CD4-positive, alpha-beta memory T cell (primary cell): ENCODE results near the gene HTR2B. TPM values are rescaled to one million over a fixed set of nuclear protein-coding genes. Genes with fewer than 3 reads are reported as not detected.
"Not testable (repeated sequence)": the region's sequence is repeated elsewhere in the genome, so short reads cannot be mapped to it uniquely, and the experiment has no call there.

ENCODE experiments used
- CTCF ChIA-PET: fragments of 350-600 bp; sonication (Branson Sonifier 250); formaldehyde crosslinking; loops from one replicate; lab custom pipeline; 2021; ENCODE audit warnings: inconsistent platforms; ENCODE audit not compliant: partially characterized antibody; lab: Charles Lee
- POLR2A ChIA-PET: fragments of 350-600 bp; sonication (Branson Sonifier 250); formaldehyde crosslinking; loops from one replicate; lab custom pipeline; 2021; ENCODE audit not compliant: partially characterized antibody; lab: Charles Lee
- DNase-seq, 5 donors: peaks; one replicate each; pipeline versions ENCODE4 v3.0.0 to v3.0.0-alpha.2; 2020 to 2022; ENCODE audit warnings: mixed read lengths in 1 of 5
- H3K27ac ChIP-seq: one replicate; pipeline ENCODE4 v1.7.0; 2013; ENCODE audit warnings: low read depth, low read length
- H3K27me3 ChIP-seq: 2 replicates; pipeline ENCODE4 v1.7.0; 2013; ENCODE audit warnings: mild to moderate bottlenecking, low read length, moderate library complexity; ENCODE audit not compliant: insufficient read depth
- H3K36me3 ChIP-seq: 2 replicates; pipeline ENCODE4 v1.7.0; 2013; ENCODE audit warnings: mild to moderate bottlenecking, low read length, moderate library complexity; ENCODE audit not compliant: insufficient read depth
- H3K4me1 ChIP-seq: 2 replicates; pipeline ENCODE4 v1.7.0; 2013; ENCODE audit warnings: mild to moderate bottlenecking, low read length, moderate library complexity; ENCODE audit not compliant: insufficient read depth
- H3K4me3 ChIP-seq, 2 donors: one replicate each; pipeline ENCODE4 v1.7.0; 2013; ENCODE audit warnings: low read length in 2 of 2, mild to moderate bottlenecking in 1 of 2
- H3K9me3 ChIP-seq, 2 donors: one replicate each; pipeline ENCODE4 v1.7.0; 2013; ENCODE audit warnings: low read length in 2 of 2, control low read depth in 1 of 2; ENCODE audit not compliant: control insufficient read depth in 1 of 2
- H3K27ac Mint-ChIP-seq, 7 donors: one replicate each; pipeline ENCODE4 v1.8.0; 2020 to 2021; ENCODE audit warnings: mixed read lengths in 7 of 7, mild to moderate bottlenecking in 6 of 7, inconsistent platforms in 3 of 7, moderate library complexity in 3 of 7
- H3K27me3 Mint-ChIP-seq, 2 donors: one replicate each; pipeline ENCODE4 v1.8.0; 2020 to 2021; ENCODE audit warnings: mixed read lengths in 2 of 2
- H3K36me3 Mint-ChIP-seq, 2 donors: one replicate each; pipeline ENCODE4 v1.8.0; 2020 to 2021; ENCODE audit warnings: mixed read lengths in 2 of 2, inconsistent platforms in 1 of 2, mild to moderate bottlenecking in 1 of 2
- H3K4me1 Mint-ChIP-seq, 4 donors: one replicate each; pipeline ENCODE4 v1.8.0; 2020 to 2021; ENCODE audit warnings: mixed read lengths in 4 of 4, mild to moderate bottlenecking in 1 of 4
- H3K4me3 Mint-ChIP-seq, 8 donors: one replicate each; pipeline ENCODE4 v1.8.0; 2020 to 2021; ENCODE audit warnings: mixed read lengths in 8 of 8, mild to moderate bottlenecking in 7 of 8, moderate library complexity in 6 of 8, inconsistent platforms in 3 of 8
- H3K9me3 Mint-ChIP-seq, 8 donors: one replicate each; pipeline ENCODE4 v1.8.0; 2020 to 2021; ENCODE audit warnings: mixed read lengths in 8 of 8, mild to moderate bottlenecking in 5 of 8, inconsistent platforms in 3 of 8, moderate library complexity in 1 of 8
- intact Hi-C: fragments of 100-400 bp; cut with micrococcal nuclease; formaldehyde crosslinking; loops from one replicate; pipeline ENCODE4 v1.15.1; 2023
- polyA plus RNA-seq, 2 donors: library from polyadenylated mRNA; unstranded; fragments of 300-500 nt; fragmentation: Illumina TruSeq; gene quantifications; one replicate each; pipeline ENCODE4 v1.2.3, GENCODE V29; 2021
- total RNA-seq, 2 experiments: library from RNA; stranded (reverse); gene quantifications; one replicate each; pipeline ENCODE4 v1.2.3, GENCODE V29; 2021

The HTR2B gene
- total and polyA plus RNA-seq, 4 experiments from 2014 or later = 0.10 to 0.21 TPM; not detected in 2

- Mint-ChIP-seq H3K36me3 (peaks cover 39 to 40% of the 10 kb centered on the region in 2 donors), H3K9me3 (no peaks in the 10 kb centered on the region), H3K4me1 (peaks cover 0 to 1% (median 0%) of the 10 kb centered on the region in 4 donors)
Observed at GRCh38 chr2:231152800-231153557, 28.1 kb upstream of the HTR2B start.

GRCh38 chr2:231146665-231147064 is 21.8 kb upstream of the HTR2B start:
- no peak overlapping the region for H3K4me3 ChIP-seq
- Mint-ChIP-seq H3K27me3 (no peaks in the 10 kb centered on the region), H3K4me1 (peaks cover 0 to 2% (median under 1%) of the 10 kb centered on the region in 4 donors), H3K36me3 (peaks cover 45 to 46% of the 10 kb centered on the region in 2 donors), H3K4me3 (no peak overlapping the region), H3K27ac (peak overlapping the region in 2 of 7 donors; percentile 5 to 9), H3K9me3 (no peaks in the 10 kb centered on the region)
- CTCF ChIA-PET = no interaction called here
- intact Hi-C loops = no loop called here
- H3K36me3 ChIP-seq = peaks cover 12% of the 10 kb centered on the region
- no peaks in the 10 kb centered on the region for H3K27me3 ChIP-seq
- no peak overlapping the region for H3K27ac ChIP-seq
- no peak for DNase-seq
- no peaks in the 10 kb centered on the region for H3K9me3 ChIP-seq
- POLR2A ChIA-PET = interaction anchor here (1.1 kb wide), 1 partner anchor 14 kb away, joined by 3 read pairs; no protein-coding TSS in a partner anchor
- no peaks in the 10 kb centered on the region for H3K4me1 ChIP-seq

More at GRCh38 chr2:231152800-231153557, 28.1 kb upstream of the HTR2B start:
- ChIA-PET CTCF (no interaction called here), POLR2A (no interaction called here)
- DNase-seq = no peak
- no peak overlapping the region for H3K4me3 Mint-ChIP-seq
- H3K27ac Mint-ChIP-seq = no peak overlapping the region
- H3K27me3 Mint-ChIP-seq = no peaks in the 10 kb centered on the region
- Histone ChIP-seq H3K27ac (no peak overlapping the region), H3K4me1 (no peaks in the 10 kb centered on the region), H3K9me3 (no peaks in the 10 kb centered on the region), H3K27me3 (no peaks in the 10 kb centered on the region), H3K36me3 (peaks cover 17% of the 10 kb centered on the region), H3K4me3 (no peak overlapping the region)
- intact Hi-C loops = no loop called here

GRCh38 chr2:231144896-231145295 is 20.1 kb upstream of the HTR2B start:
- Histone ChIP-seq H3K4me1 (no peaks in the 10 kb centered on the region), H3K36me3 (peaks cover 12% of the 10 kb centered on the region), H3K27ac (no peak overlapping the region), H3K4me3 (no peak overlapping the region), H3K9me3 (no peaks in the 10 kb centered on the region), H3K27me3 (no peaks in the 10 kb centered on the region)
- ChIA-PET POLR2A (no interaction called here), CTCF (no interaction called here)
- intact Hi-C loops = no loop called here
- no peak overlapping the region for H3K4me3 Mint-ChIP-seq
- no peak for DNase-seq
- peaks cover 41 to 46% of the 10 kb centered on the region in 2 donors for H3K36me3 Mint-ChIP-seq
- H3K4me1 Mint-ChIP-seq = peaks cover 0 to 2% (median under 1%) of the 10 kb centered on the region in 4 donors
- no peaks in the 10 kb centered on the region for H3K27me3 Mint-ChIP-seq
- H3K27ac Mint-ChIP-seq = peak overlapping the region in 1 of 7 donors; percentile 29
- no peaks in the 10 kb centered on the region for H3K9me3 Mint-ChIP-seq

- H3K9me3 ChIP-seq, H3K4me1 Mint-ChIP-seq, H3K27me3 ChIP-seq, H3K27ac Mint-ChIP-seq, H3K4me3 Mint-ChIP-seq, CTCF ChIA-PET, DNase-seq, H3K4me3 ChIP-seq, H3K27ac ChIP-seq, H3K36me3 ChIP-seq, H3K4me1 ChIP-seq, intact Hi-C loops, H3K9me3 Mint-ChIP-seq, H3K27me3 Mint-ChIP-seq, POLR2A ChIA-PET: not testable (repeated sequence)
- H3K36me3 Mint-ChIP-seq = peaks cover 21 to 23% of the 10 kb centered on the region in 2 donors
Observed at GRCh38 chr2:231140808-231141207, 16.0 kb upstream of the HTR2B start.

- Histone ChIP-seq H3K4me1 (no peaks in the 10 kb centered on the region), H3K36me3 (no peaks in the 10 kb centered on the region), H3K27ac (no peak overlapping the region), H3K4me3 (no peak overlapping the region), H3K9me3 (no peaks in the 10 kb centered on the region), H3K27me3 (no peaks in the 10 kb centered on the region)
- DNase-seq = no peak
- peaks cover 0 to 4% (median 0%) of the 10 kb centered on the region in 4 donors for H3K4me1 Mint-ChIP-seq
- no peak overlapping the region for H3K27ac Mint-ChIP-seq
- H3K27me3 Mint-ChIP-seq = no peaks in the 10 kb centered on the region
- intact Hi-C loops = no loop called here
- H3K4me3 Mint-ChIP-seq = no peak overlapping the region
- H3K36me3 Mint-ChIP-seq = peaks cover 19% of the 10 kb centered on the region in 2 donors
- no peaks in the 10 kb centered on the region for H3K9me3 Mint-ChIP-seq
- ChIA-PET CTCF (no interaction called here), POLR2A (no interaction called here)
Observed at GRCh38 chr2:231139796-231140195, 15.0 kb upstream of the HTR2B start.

GRCh38 chr2:231138699-231139098 is 13.9 kb upstream of the HTR2B start:
- ChIA-PET CTCF (no interaction called here), POLR2A (no interaction called here)
- Histone ChIP-seq H3K27me3 (no peaks in the 10 kb centered on the region), H3K4me1 (no peaks in the 10 kb centered on the region), H3K4me3 (no peak overlapping the region), H3K9me3 (no peaks in the 10 kb centered on the region), H3K27ac (no peak overlapping the region), H3K36me3 (no peaks in the 10 kb centered on the region)
- Mint-ChIP-seq H3K9me3 (no peaks in the 10 kb centered on the region), H3K27me3 (no peaks in the 10 kb centered on the region), H3K4me3 (no peak overlapping the region), H3K27ac (peak overlapping the region in 1 of 7 donors; percentile 48), H3K4me1 (peaks cover 0 to 4% (median 2%) of the 10 kb centered on the region in 4 donors), H3K36me3 (peaks cover 15 to 16% of the 10 kb centered on the region in 2 donors)
- no peak for DNase-seq
- intact Hi-C loops = no loop called here

- no peak overlapping the region for H3K27ac Mint-ChIP-seq
- intact Hi-C loops = no loop called here
- no peaks in the 10 kb centered on the region for H3K9me3 ChIP-seq
- H3K27ac ChIP-seq = no peak overlapping the region
- no peaks in the 10 kb centered on the region for H3K36me3 ChIP-seq
- peaks cover 0 to 7% (median 4%) of the 10 kb centered on the region in 4 donors for H3K4me1 Mint-ChIP-seq
- CTCF ChIA-PET = no interaction called here
- peaks cover 7 to 8% of the 10 kb centered on the region in 2 donors for H3K36me3 Mint-ChIP-seq
- no peaks in the 10 kb centered on the region for H3K27me3 Mint-ChIP-seq
- no peak overlapping the region for H3K4me3 Mint-ChIP-seq
- POLR2A ChIA-PET = no interaction called here
- no peaks in the 10 kb centered on the region for H3K4me1 ChIP-seq
- no peaks in the 10 kb centered on the region for H3K27me3 ChIP-seq
- DNase-seq = no peak
- no peaks in the 10 kb centered on the region for H3K9me3 Mint-ChIP-seq
- no peak overlapping the region for H3K4me3 ChIP-seq
Observed at GRCh38 chr2:231134910-231135655, 10.2 kb upstream of the HTR2B start.
